NAMALWA (cell line): ENCODE measurements around the gene HOXA9.

Source experiments
- DNase-seq: peaks from one replicate; pipeline ENCODE4 v3.0.0-alpha.2; 2015; ENCODE audit warnings: low spot score

Gene HOXA9

GRCh38 chr7:27176962-27177794 lies 11.8 kb upstream of the HOXA9 start:
- no peak for DNase-seq

GRCh38 chr7:27176524-27176845 lies 11.1 kb upstream of the HOXA9 start:
- DNase-seq: no peak

GRCh38 chr7:27175626-27176523 lies 10.5 kb upstream of the HOXA9 start:
- DNase-seq: no peak

- no peak for DNase-seq
Observed at GRCh38 chr7:27174874-27175625, 9.7 kb upstream of the HOXA9 start.

GRCh38 chr7:27173956-27174873 lies 8.9 kb upstream of the HOXA9 start, which contains the start of gene HOXA10:
Gene HOXA10 (minus strand): TSS chr7:27174320. CDS start chr7:27174306, 14 bp downstream.
- no peak for DNase-seq

GRCh38 chr7:27173511-27173955 lies 8.2 kb upstream of the HOXA9 start:
- DNase-seq: no peak

- DNase-seq: no peak
Observed at GRCh38 chr7:27172823-27173510, 7.6 kb upstream of the HOXA9 start.

GRCh38 chr7:27172315-27172774 lies 7.0 kb upstream of the HOXA9 start:
- DNase-seq: no peak

GRCh38 chr7:27171637-27172314 lies 6.4 kb upstream of the HOXA9 start:
- no peak for DNase-seq

- DNase-seq: no peak
Observed at GRCh38 chr7:27171325-27171636, 5.9 kb upstream of the HOXA9 start.

GRCh38 chr7:27170426-27171324 lies 5.3 kb upstream of the HOXA9 start:
- DNase-seq: no peak

GRCh38 chr7:27169658-27170425 lies 4.5 kb upstream of the HOXA9 start:
- DNase-seq: no peak

- no peak for DNase-seq
Observed at GRCh38 chr7:27168265-27168947, 3.1 kb upstream of the HOXA9 start.

- no peak for DNase-seq
Observed at GRCh38 chr7:27167916-27168264, 2.6 kb upstream of the HOXA9 start.

GRCh38 chr7:27166531-27167505 lies 1.5 kb upstream of the HOXA9 start:
- no peak for DNase-seq

- no peak for DNase-seq
Observed at GRCh38 chr7:27165996-27166530, 726 bp upstream of the HOXA9 start.
